Stimulated activated CD8-positive, alpha-beta memory T cell treated with anti-CD3 and anti-CD28 coated beads, Interleukin-2, amount 100 ng/mL, for 48 hours (primary cell): Measurements from ENCODE around the gene PLXNA4.

Experiments used
- DNase-seq, 2 donors: peaks; one replicate each; pipeline ENCODE4 v3.0.0-alpha.2; 2020; ENCODE audit warnings: low read depth in 2 of 2

The PLXNA4 gene

GRCh38 chr7:132117181-132117580 lies 459.1 kb downstream of the PLXNA4 start:
- DNase-seq, result no peak

DNA sequence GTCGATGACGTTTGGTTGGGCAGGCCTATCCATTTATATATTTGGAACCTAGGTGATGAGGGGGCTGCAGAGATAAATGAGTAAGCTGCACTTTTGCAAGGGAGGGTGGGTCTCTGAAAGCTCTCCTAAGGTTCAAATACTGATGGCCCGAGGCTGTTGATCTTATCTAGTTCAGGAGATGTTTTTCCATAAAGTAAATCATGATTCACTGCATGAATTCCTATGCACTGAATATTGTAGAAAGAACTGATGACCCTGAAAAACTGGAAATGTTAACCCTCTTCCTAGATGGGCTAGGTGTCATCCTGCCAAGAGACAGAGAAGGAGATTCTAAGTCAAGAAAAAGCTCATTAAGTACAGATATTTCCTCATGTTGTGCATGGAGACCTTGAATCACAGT lies 459.9 kb downstream of the PLXNA4 start:
- DNase-seq, result no peak

DNA sequence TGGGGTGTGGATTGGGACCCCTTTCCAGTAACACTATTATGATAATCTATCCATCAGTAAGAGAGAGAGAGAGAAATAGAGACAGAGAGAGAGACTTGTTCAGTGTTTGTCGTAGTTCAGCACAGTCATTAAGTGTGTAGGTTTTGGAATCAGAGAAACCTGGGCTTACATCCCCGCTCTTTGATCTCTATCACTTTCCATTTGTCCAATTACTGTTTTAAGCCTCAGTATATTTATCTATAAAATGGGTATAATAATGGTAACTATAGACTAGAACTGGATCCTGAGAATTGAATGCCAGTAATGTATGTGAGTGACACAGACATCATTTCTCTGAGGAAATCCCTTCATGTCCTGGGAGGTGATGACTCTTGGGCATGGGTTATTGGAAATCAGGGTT lies 460.5 kb downstream of the PLXNA4 start:
- DNase-seq, result no peak

GRCh38 chr7:132115028-132115427 lies 461.2 kb downstream of the PLXNA4 start:
- no peak for DNase-seq

DNA sequence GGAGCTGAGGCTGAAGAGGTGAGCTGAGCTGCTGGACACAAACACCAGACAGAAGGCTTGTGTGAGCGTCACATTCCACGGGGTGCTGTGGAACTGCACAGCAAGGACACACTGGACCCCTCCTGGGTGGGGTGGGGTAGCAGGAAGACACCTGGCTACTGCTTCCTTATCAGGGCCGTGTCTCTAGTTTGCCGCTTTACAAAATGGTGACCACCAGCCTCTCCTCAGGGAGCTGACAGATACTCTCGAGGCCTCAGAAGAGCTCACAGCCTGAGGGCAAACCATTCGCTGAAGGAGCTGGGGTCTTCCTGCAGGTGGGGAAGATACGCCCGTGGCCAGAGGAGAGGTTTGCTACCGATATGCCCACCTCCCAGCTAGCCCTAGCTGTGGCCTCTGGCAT lies 461.9 kb downstream of the PLXNA4 start:
- no peak for DNase-seq

DNA sequence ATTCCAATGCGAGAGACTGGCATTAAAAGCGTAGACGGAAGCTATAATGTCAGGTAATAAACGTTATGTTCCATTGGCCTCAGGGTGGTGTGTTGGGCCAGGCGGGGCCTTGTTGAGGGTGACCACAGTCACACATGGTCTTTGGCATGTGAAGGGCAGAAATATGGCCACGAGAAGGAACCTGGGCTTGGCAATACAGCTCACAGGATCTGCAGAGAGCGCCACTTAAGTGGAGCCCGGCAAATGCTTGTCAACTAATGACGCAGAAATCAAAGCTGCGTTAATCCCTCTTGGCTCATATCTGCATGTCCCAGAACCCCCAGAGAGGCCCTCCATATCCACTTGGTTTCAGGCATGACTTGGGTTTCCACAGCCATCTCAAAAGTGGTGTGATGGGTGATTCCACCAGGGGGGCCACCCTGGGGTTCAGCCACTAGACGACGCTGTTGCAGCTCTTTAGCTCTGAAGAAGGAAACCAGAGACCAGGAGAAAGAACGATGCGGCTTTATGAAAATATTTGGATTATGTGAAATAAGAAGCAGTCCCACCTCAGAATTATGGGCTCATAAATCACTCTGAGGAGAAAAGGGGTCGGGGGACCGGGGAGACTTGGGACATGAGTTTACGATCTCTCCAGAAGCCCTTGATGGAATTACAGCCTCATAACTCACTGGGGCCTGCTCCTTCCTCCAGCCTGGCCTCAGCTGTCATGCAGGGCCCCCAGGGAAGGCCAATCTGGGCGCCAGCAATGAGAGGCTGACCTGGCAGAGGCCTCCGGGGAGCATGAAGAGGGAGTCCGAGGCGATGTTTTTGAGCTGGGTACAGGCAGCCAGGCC lies 462.5 kb downstream of the PLXNA4 start:
- DNase-seq, result no peak

DNA sequence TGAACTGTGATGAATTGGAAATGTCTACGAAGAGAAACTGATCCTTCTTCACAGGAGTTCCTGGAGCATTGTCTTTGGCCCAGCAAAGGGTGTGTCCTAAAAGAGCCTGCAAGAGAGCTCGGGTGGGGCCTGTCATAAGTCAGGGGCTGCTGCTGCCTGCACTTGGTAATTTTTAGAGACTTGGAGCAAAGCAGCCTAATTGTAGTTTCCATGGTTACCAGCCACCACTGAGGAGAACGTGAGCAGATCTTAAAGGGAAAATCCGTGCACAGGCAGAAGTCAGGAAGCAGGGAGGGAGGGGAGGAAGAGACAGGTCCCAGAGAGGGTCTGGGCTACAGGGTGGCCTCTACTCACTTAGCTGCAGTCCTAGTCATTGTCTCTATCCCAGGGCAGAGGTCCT lies 463.6 kb downstream of the PLXNA4 start:
- DNase-seq, result no peak

GRCh38 chr7:132112106-132112505 lies 464.2 kb downstream of the PLXNA4 start:
- DNase-seq, result no peak

DNA sequence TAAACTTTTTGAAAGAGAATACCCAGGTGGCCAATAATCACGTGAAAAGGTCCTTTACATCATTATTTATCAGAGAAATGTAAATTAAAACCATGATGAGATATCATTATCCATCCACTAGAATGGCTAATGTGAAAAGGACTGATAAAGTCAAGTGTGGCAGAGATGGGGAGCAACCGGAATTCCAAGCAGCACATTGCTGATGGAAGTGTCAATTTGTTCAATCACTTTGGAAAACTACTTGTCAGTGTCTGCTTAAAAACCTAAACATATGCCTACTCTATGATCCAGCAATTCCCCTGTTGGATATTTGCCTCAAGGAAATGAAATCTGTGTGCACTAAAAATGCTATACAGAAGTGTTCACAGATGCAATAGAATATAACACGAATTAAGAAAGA lies 465.6 kb downstream of the PLXNA4 start:
- DNase-seq, result no peak

DNA sequence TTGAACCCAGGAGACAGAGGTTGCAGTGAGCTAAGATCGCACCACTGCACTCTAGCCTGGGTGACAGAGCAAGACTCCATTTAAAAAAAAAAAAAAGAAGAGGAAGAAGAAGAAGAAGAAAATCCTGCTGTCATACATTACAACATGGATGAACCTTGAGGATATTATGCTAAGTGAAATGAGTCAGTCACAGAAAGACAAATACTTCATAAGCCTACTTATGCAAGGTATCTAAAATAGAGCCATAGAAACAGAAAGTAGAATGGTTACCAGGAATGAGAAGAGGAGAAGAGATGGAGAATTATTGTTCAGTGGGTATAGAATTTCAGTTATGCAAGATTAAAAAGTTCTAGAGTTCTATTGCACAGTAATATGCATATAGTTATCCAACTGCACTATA lies 466.5 kb downstream of the PLXNA4 start:
- no peak for DNase-seq

GRCh38 chr7:132108563-132108962 lies 467.7 kb downstream of the PLXNA4 start:
- no peak for DNase-seq

DNA sequence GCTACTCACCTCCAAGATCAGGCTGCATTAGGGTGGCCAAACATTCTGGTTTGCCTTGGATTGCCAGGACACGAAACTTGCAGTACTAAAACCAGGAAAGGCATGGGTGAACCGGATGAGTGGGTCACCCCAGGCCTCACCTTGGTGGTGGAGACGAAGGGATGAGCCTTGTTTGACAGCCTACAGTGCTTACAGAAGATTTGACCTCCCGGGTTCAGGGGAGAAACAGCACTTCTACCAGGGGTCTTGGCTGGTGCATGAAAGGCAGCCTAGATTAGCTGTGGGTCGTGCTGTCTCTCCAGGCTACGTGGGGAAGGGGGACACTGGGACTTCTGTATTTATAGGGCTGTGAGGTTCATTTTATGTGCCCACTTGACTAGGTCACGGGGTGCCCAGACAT lies 469.8 kb downstream of the PLXNA4 start:
- no peak for DNase-seq

DNA sequence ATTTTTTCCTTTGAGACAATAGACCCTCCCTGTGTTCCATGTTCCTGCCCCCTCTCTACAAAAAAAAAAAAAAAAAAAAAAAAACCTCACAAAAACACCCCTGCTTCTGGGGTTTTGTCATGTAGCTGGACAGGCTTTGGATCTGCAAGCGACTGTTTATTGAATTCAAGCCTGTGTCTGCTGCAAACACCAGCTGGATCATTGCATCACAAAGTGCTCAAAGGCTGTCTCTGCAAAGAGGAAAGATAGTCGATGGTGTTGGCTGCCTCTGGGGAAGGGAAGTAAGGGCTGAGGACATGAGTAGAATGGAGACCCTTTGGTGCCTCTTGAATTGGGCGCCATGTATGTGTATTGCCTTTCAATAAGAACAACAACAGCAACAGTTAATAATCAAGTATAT lies 471.2 kb downstream of the PLXNA4 start:
- DNase-seq, result no peak

- no peak for DNase-seq
Observed at GRCh38 chr7:132103718-132104117, 472.6 kb downstream of the PLXNA4 start.

DNA sequence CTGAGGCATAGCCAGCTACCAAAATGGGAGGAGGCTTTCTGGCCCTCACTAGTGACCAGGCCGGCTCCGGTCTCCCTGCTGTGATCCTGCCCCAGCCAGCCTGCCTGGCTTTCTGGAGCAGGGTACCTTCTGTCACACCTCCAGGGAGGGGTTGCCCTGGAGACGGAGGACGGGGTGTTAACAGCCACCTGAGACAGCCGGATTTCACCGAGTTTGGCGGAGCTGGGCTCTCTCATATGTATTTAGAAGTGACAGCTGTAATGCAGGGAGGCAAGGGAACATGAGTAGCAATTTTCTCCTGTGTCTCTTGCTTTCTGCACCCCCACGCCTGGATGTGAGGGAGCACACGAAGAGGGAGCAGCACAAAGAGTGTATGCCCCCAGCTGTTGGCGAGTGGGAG lies 473.3 kb downstream of the PLXNA4 start:
- DNase-seq, result no peak

- DNase-seq, result no peak
Observed at GRCh38 chr7:132102391-132102790, 473.9 kb downstream of the PLXNA4 start.

GRCh38 chr7:132100981-132101380 lies 475.3 kb downstream of the PLXNA4 start:
- DNase-seq, result no peak

- no peak for DNase-seq
Observed at GRCh38 chr7:132100483-132100882, 475.8 kb downstream of the PLXNA4 start.

- DNase-seq, result no peak
Observed at GRCh38 chr7:132099163-132099562, 477.1 kb downstream of the PLXNA4 start.

GRCh38 chr7:132098327-132098726 lies 477.9 kb downstream of the PLXNA4 start:
- DNase-seq, result no peak

DNA sequence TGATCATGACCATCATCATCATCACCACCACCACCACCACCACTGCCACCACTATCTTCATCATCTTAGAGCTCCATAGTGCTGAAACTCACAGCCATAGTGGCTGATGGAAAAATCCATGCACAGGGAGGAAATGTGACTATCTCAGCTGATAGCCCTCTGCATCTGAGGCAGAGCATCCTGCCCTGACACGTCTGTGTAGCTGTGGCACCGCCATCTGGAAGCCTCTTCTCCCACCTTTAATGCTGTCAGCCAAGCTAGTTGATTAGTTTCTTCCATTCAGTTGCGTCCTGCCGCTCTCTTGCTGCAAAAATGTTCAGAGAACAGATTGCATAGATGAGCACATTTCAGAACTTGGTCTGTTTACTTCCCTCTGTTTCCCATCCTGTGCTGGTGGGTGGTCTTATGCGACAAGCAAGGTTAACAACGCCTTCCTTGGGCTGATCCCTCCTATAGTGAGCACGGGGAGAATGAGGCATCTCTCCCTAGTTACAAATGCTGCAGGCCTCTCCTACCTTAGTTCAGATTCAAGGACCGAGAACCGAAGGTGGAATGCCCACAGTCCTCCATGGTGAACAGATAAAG lies 478.6 kb downstream of the PLXNA4 start:
- DNase-seq, result no peak

GRCh38 chr7:132095111-132095765 lies 481.0 kb downstream of the PLXNA4 start:
- DNase-seq, result no peak

GRCh38 chr7:132092106-132092505 lies 484.2 kb downstream of the PLXNA4 start:
- DNase-seq, result no peak
